NCI-H748 treated with DMSO at 0.1 percent for 48 hours (cell line): ENCODE data around the gene PGLYRP4.

Experiments used
- DNase-seq: peaks from one replicate; lab custom pipeline; 2025; lab: John Stamatoyannopoulos, UW

The PGLYRP4 gene

GRCh38 chr1:153288634-153289275 is 59.9 kb downstream of the PGLYRP4 start:
- DNase-seq = no peak
